HEK293T (cell line): ENCODE data around the gene CCDC149.

Experiments
- CTCF ChIA-PET: fragments of 350-600 bp; formaldehyde crosslinking; extraction: SDS; loops from one replicate; lab custom pipeline; 2021; ENCODE audit warnings: antibody characterized with exemption, inconsistent platforms; lab: Yijun Ruan, JAX
- POLR2A ChIA-PET: fragments of 350-600 bp; formaldehyde crosslinking; extraction: SDS; loops from one replicate; lab custom pipeline; 2020; ENCODE audit warnings: antibody characterized with exemption, inconsistent platforms; lab: Yijun Ruan, JAX
- DNase-seq: peaks from one replicate; pipeline ENCODE4 v3.0.0; 2012; ENCODE audit warnings: mixed read lengths; ENCODE audit errors: extremely low spot score
- ARNT ChIP-seq: fragments of 450-650 bp; IDR thresholded peaks from 2 replicates; pipeline ENCODE4 v1.6.1; 2017; ENCODE audit warnings: mild to moderate bottlenecking
- BHLHE40 ChIP-seq: fragments of 450-650 bp; IDR thresholded peaks from 2 replicates; pipeline ENCODE4 v1.6.1; 2016; ENCODE audit warnings: mild to moderate bottlenecking, moderate library complexity, borderline replicate concordance
- CTBP1 ChIP-seq: fragments of 450-650 bp; IDR thresholded peaks from 2 replicates; pipeline ENCODE4 v1.6.1; 2016; ENCODE audit warnings: borderline replicate concordance
- ELF4 ChIP-seq: fragments of 450-650 bp; IDR thresholded peaks from 2 replicates; pipeline ENCODE4 v1.6.1; 2017; ENCODE audit warnings: antibody characterized with exemption
- FOXA1 ChIP-seq: fragments of 450-650 bp; IDR thresholded peaks from 2 replicates; pipeline ENCODE4 v1.6.1; 2016; ENCODE audit warnings: mild to moderate bottlenecking
- FOXK2 ChIP-seq: fragments of 450-650 bp; IDR thresholded peaks from 2 replicates; pipeline ENCODE4 v1.6.1; 2016; ENCODE audit warnings: mild to moderate bottlenecking
- FOXM1 ChIP-seq: fragments of 450-650 bp; IDR thresholded peaks from 2 replicates; pipeline ENCODE4 v1.6.1; 2017; ENCODE audit warnings: mild to moderate bottlenecking, borderline replicate concordance
- HDGF ChIP-seq: fragments of 450-650 bp; IDR thresholded peaks from 2 replicates; pipeline ENCODE4 v1.6.1; 2017; ENCODE audit warnings: antibody characterized with exemption, borderline replicate concordance
- L3MBTL2 ChIP-seq: fragments of 450-650 bp; conservative IDR thresholded peaks from 2 replicates; pipeline ENCODE4 v1.6.1; 2016; ENCODE audit warnings: mild to moderate bottlenecking
- LEF1 ChIP-seq: fragments of 450-650 bp; IDR thresholded peaks from 2 replicates; pipeline ENCODE4 v1.6.1; 2017; ENCODE audit warnings: mild to moderate bottlenecking, borderline replicate concordance
- NFRKB ChIP-seq: fragments of 450-650 bp; IDR thresholded peaks from 2 replicates; pipeline ENCODE4 v1.6.1; 2016; ENCODE audit warnings: mild to moderate bottlenecking, moderate library complexity
- PKNOX1 ChIP-seq: fragments of 450-650 bp; IDR thresholded peaks from 2 replicates; pipeline ENCODE4 v1.6.1; 2016
- SP1 ChIP-seq: fragments of 450-650 bp; IDR thresholded peaks from 2 replicates; pipeline ENCODE4 v1.6.1; 2017
- SUZ12 ChIP-seq: fragments of 450-650 bp; IDR thresholded peaks from 2 replicates; pipeline ENCODE4 v1.6.1; 2016; ENCODE audit warnings: mild to moderate bottlenecking
- TARDBP ChIP-seq: fragments of 450-650 bp; IDR thresholded peaks from 2 replicates; pipeline ENCODE4 v1.6.1; 2016
- ZNF384 ChIP-seq: fragments of 450-650 bp; IDR thresholded peaks from 2 replicates; pipeline ENCODE4 v1.6.1; 2016

The CCDC149 gene

GRCh38 chr4:24778464-24779225 lies 134.2 kb downstream of the CCDC149 start:
- TF ChIP-seq PKNOX1, result no peak
- no peak for TF ChIP-seq ARNT
- no peak for TF ChIP-seq LEF1
- no peak for TF ChIP-seq CTBP1
- no peak for TF ChIP-seq TARDBP
- no peak for TF ChIP-seq FOXA1
- no peak for TF ChIP-seq HDGF
- no peak for TF ChIP-seq FOXM1
- TF ChIP-seq L3MBTL2, result no peak
- ChIA-PET CTCF (no interaction called here), POLR2A (no interaction called here)
- no peak for DNase-seq

GRCh38 chr4:24777536-24778463 lies 135.0 kb downstream of the CCDC149 start:
- no peak for DNase-seq
- ChIA-PET POLR2A (no interaction called here), CTCF (no interaction called here)
- TF ChIP-seq ELF4, result no peak
- TF ChIP-seq SUZ12, result no peak
- TF ChIP-seq CTBP1, result no peak
- TF ChIP-seq LEF1, result no peak
- TF ChIP-seq ARNT, result no peak
- no peak for TF ChIP-seq ZNF384
- TF ChIP-seq FOXK2, result no peak
- TF ChIP-seq BHLHE40, result no peak
- TF ChIP-seq PKNOX1, result no peak
- TF ChIP-seq FOXA1, result no peak
- no peak for TF ChIP-seq TARDBP
- TF ChIP-seq NFRKB, result no peak
- TF ChIP-seq SP1, result no peak

- TF ChIP-seq CTBP1 (no peak), ZNF384 (no peak), ARNT (no peak), BHLHE40 (no peak), PKNOX1 (no peak), HDGF (no peak), FOXA1 (no peak), SP1 (no peak), SUZ12 (no peak), LEF1 (no peak), L3MBTL2 (no peak), FOXK2 (no peak), NFRKB (no peak), ELF4 (no peak), FOXM1 (no peak), TARDBP (no peak)
- POLR2A ChIA-PET, result no interaction called here
- DNase-seq, result no peak
- CTCF ChIA-PET, result no interaction called here
Observed at GRCh38 chr4:24775750-24776149, 137.1 kb downstream of the CCDC149 start.

GRCh38 chr4:24775032-24775605 lies 137.7 kb downstream of the CCDC149 start:
- CTCF ChIA-PET, result no interaction called here
- TF ChIP-seq L3MBTL2 (no peak), LEF1 (no peak), CTBP1 (no peak), PKNOX1 (no peak)
- POLR2A ChIA-PET, result no interaction called here
- DNase-seq, result no peak

GRCh38 chr4:24774452-24774851 lies 138.4 kb downstream of the CCDC149 start:
- ChIA-PET CTCF (no interaction called here), POLR2A (no interaction called here)
- DNase-seq, result no peak
- TF ChIP-seq ELF4, result no peak
- TF ChIP-seq L3MBTL2, result no peak
- no peak for TF ChIP-seq LEF1
- no peak for TF ChIP-seq BHLHE40
- no peak for TF ChIP-seq FOXK2
